Stimulated activated CD4-positive, alpha-beta T cell treated with anti-CD3 and anti-CD28 coated beads, TNF-alpha, amount 100 ng/mL, for 4 hours (primary cell): ENCODE results near the gene OR5A1.

Experiments
- DNase-seq, 3 experiments: peaks; one replicate each; pipeline ENCODE4 v3.0.0-alpha.2; 2020; ENCODE audit warnings: low read depth in 3 of 3

Gene OR5A1

GRCh38 chr11:59479906-59480305 is 43.6 kb downstream of the OR5A1 start:
- no peak for DNase-seq

GRCh38 chr11:59480359-59480758 is 44.1 kb downstream of the OR5A1 start:
- DNase-seq = no peak
